Occipital lobe (tissue), 2 donors: ENCODE measurements around the gene SLC6A15. TPM values are rescaled to one million over a fixed set of nuclear protein-coding genes. Genes with fewer than 3 reads are reported as not detected.
A peak's percentile ranks its signal among the peaks of the same experiment; 100 is the strongest.

Experiments used
- DNase-seq: peaks from one replicate; lab custom pipeline; 2025; lab: John Stamatoyannopoulos, UW
- total RNA-seq: library from RNA; depleted of rRNA; stranded (reverse); fragments of >200 nt; gene quantifications from one replicate; pipeline ENCODE4 v1.2.3, GENCODE V29; 2014

SLC6A15 gene
- total RNA-seq = 119 TPM

- DNase-seq = peak; percentile 84
Observed at GRCh38 chr12:84912198-84913128, at the start of gene SLC6A15. Gene SLC6A15 (minus strand): TSS chr12:84912799. CDS start chr12:84892120, 20,679 bp downstream.

GRCh38 chr12:84960918-84961317 lies 48.3 kb upstream of the SLC6A15 start:
- DNase-seq = no peak

DNA sequence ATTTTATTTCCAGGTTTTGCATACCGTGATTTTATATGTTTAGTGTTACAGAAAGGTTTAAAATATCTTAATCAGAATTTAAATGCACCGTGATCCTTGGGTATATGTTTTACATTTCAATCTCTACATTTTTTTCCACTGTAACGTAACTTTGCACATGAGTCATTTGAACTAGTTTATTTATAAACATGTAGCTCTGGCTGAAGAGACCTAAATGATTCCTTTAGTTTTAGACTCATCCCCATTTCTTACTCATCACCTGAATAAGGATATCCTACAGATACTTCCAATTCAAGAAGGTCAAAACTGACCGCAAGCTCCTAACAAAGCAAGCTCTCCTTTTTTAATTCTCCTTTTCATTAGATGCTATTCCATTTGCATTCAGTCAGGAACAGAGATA lies 42.7 kb upstream of the SLC6A15 start:
- no peak for DNase-seq

DNA sequence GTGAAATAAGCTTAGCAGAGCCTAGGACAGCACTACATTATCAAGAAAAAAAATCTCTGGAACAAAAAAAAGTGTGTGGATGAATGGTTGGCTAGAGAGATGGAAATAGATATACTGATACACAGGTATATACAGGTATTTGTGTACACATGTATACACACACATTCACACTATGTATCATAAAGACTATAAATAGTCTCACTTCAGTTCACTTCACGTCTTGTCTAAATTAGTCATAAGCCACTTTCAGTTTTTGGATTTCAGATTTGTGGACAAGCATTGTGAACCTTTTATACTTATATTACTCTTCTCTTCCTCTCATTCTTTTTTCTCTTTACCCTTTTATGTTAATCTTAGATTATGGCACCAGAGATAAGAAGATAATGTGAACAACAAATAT lies 41.8 kb upstream of the SLC6A15 start:
- no peak for DNase-seq

DNA sequence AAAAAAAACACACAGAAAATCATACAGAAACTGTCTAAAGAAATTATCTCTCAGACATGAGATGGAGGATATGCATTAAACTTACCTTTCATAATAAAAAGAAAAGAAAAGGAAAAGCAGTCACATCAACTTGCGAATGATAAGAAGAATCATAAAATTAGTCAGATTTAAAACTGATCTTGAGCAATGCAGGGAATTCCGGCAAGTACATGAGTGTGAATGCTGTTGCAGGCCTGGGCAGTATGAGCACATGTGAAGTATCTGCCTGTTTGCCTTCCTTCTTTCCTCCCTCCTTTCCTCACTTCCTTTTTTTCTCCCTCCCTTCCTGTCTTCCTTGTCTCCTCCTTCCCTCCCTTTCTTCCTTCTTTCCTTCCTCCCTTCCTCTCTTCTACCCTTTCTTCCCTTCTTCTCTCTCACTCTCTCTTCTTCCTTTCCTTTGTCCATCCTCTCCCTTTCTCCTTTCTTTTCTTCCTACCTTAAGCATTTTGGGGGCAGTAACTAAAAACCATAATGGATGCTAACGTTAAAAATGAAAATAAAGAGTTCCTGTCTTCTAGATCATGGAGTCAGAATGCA lies 38.5 kb upstream of the SLC6A15 start:
- DNase-seq = no peak

- no peak for DNase-seq
Observed at GRCh38 chr12:84946753-84947152, 34.2 kb upstream of the SLC6A15 start.

- no peak for DNase-seq
Observed at GRCh38 chr12:84937415-84937814, 24.8 kb upstream of the SLC6A15 start.

DNA sequence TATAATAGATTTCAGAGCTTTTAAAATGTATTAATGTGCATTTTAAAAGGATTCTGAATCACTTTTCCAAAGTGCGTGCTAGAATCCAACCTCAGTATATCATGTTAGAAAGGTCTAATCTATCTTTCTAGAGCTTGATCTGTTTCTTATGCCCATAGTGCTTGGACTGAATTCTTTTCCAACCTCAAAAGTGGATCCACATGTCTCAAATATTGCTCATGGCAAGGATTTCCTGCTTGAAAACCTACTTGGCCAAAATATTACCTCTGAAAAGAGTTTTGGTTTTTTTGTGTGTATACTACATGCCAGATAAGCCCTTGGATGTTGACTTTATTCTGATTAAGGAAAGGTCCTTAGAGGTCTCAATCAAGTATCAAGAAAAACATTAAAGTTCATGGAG lies 16.9 kb upstream of the SLC6A15 start:
- no peak for DNase-seq

GRCh38 chr12:84924981-84925380 lies 12.4 kb upstream of the SLC6A15 start:
- no peak for DNase-seq

- no peak for DNase-seq
Observed at GRCh38 chr12:84922693-84923092, 10.1 kb upstream of the SLC6A15 start.

- DNase-seq = no peak
Observed at GRCh38 chr12:84920331-84920730, 7.7 kb upstream of the SLC6A15 start.

- DNase-seq = no peak
Observed at GRCh38 chr12:84919271-84919670, 6.7 kb upstream of the SLC6A15 start.

- peak; percentile 40 for DNase-seq
Observed at GRCh38 chr12:84913129-84913515, 523 bp upstream of the SLC6A15 start.

GRCh38 chr12:84911271-84912197 lies 1.1 kb downstream of the SLC6A15 start:
- peak; percentile 64 for DNase-seq

GRCh38 chr12:84910549-84911241 lies 1.9 kb downstream of the SLC6A15 start:
- DNase-seq = peak; percentile 21

GRCh38 chr12:84904051-84904450 lies 8.5 kb downstream of the SLC6A15 start:
- no peak for DNase-seq

GRCh38 chr12:84891106-84891838 lies 21.3 kb downstream of the SLC6A15 start:
- no peak for DNase-seq

DNA sequence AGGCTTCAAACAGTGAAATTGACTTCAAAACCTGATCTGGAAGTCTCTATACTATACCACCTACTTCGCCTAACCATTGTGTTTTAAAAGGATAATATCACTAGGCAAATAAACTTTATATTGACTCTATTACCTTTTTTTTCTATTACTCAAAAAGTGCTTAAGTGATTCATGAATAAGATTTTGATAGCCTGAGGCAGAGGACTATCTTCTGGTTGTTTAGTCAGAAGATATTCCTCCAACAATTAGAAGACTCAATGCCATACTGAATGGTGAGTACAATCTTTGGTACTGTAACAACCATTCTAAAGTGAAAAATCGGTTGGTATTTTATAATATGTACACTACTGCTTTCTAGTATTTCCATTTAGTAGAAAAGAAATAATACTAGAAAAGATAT lies 22.8 kb downstream of the SLC6A15 start:
- DNase-seq = no peak

GRCh38 chr12:84888861-84889260 lies 23.7 kb downstream of the SLC6A15 start:
- no peak for DNase-seq

GRCh38 chr12:84877340-84877739 lies 35.3 kb downstream of the SLC6A15 start:
- DNase-seq = no peak

GRCh38 chr12:84875241-84875640 lies 37.4 kb downstream of the SLC6A15 start:
- DNase-seq = no peak
